Right lobe of liver (tissue), 6 donors: ENCODE data around the gene MED6. TPM values are rescaled to one million over a fixed set of nuclear protein-coding genes. Genes with fewer than 3 reads are reported as not detected.

Source experiments
- ATAC-seq, 4 donors: fragments of 200-7000 bp; cut with Tn5 transposase; one replicate each; pipeline ENCODE4 v1.9.1; 2020; ENCODE audit warnings: mild to moderate bottlenecking in 4 of 4, moderate library complexity in 4 of 4
- DNase-seq, 3 donors: peaks; one replicate each; pipeline ENCODE4 v3.0.0-alpha.2; 2020
- H3K27ac ChIP-seq, 3 donors: fragments of 200-600 bp; one replicate each; pipeline ENCODE4 v1.8.0; 2022
- H3K27me3 ChIP-seq, 2 donors: fragments of 200-600 bp; one replicate each; pipeline ENCODE4 v1.8.0; 2022
- H3K36me3 ChIP-seq, 4 donors: fragments of 200-600 bp; sonication (generic) in 1 of 4; one replicate each; pipeline versions ENCODE4 v1.5.1 to v1.8.0; 2017 to 2022; ENCODE audit warnings: control low read depth in 1 of 4
- H3K4me1 ChIP-seq, 4 donors: fragments of 200-600 bp; sonication (generic) in 1 of 4; one replicate each; pipeline versions ENCODE4 v1.5.1 to v1.8.0; 2017 to 2022; ENCODE audit warnings: control low read depth in 1 of 4
- H3K4me3 ChIP-seq, 3 donors: fragments of 200-600 bp; one replicate each; pipeline ENCODE4 v1.8.0; 2022
- H3K9me3 ChIP-seq, 4 donors: fragments of 200-600 bp; sonication (generic) in 1 of 4; one replicate each; pipeline versions ENCODE4 v1.5.1 to v1.8.0; 2017 to 2022; ENCODE audit warnings: control low read depth in 1 of 4
- POLR2A ChIP-seq: fragments of 450-650 bp; IDR thresholded peaks from one replicate; pipeline ENCODE4 v1.6.1; 2017; ENCODE audit warnings: antibody characterized with exemption, mild to moderate bottlenecking
- WGBS: methylation state at CpG from one replicate; pipeline ENCODE4 v1.1.6; 2018; ENCODE audit warnings: low coverage, low lambda C conversion rate; ENCODE audit not compliant: insufficient coverage; ENCODE audit errors: missing lambda C conversion rate; 5-methylcytosine and 5-hydroxymethylcytosine counted together
- intact Hi-C, 2 donors: fragments of 100-400 bp; cut with DNase I; formaldehyde crosslinking; loops; one replicate each; pipeline versions ENCODE4 v1.11.2 to v1.14.1; 2022
- total RNA-seq, 6 experiments: library from RNA; depleted of rRNA in 2 of 6; stranded (reverse); fragments of >200 nt in 2 of 6; fragmentation: NEBNext Ultra II Directional in 3 of 6; extraction: Animal tissue kit (Norgen Biotek cat#: 25700) in 3 of 6; gene quantifications; one replicate each; pipeline versions ENCODE4 v1.1.0 to v1.2.4, GENCODE V29; 2016 to 2023
- TF ChIP-seq, protein P1 (sequence below), 4 donors: fragments of 200-600 bp in 3 of 4; fragments of 450-650 bp in 1 of 4; IDR thresholded peaks; one replicate each; pipeline versions ENCODE4 v1.5.1 to v1.8.0; 2016 to 2022; ENCODE audit warnings: antibody characterized with exemption in 4 of 4, mild to moderate bottlenecking in 2 of 4
- donor health status: DM: no; HTN: yes; CAD: no.
- donor health status: DM: no; HTN: no; CAD: no.
- donor health status: DM: no; HTN: no; CAD: no.
- donor health status: DM: no; HTN: yes; CAD: no.
- donor health status: DM: no; HTN: yes; CAD: no.

Gene MED6
- total RNA-seq, 6 experiments from 2014 or later = 8.8 to 20.0 (median 13.7) TPM

DNA sequence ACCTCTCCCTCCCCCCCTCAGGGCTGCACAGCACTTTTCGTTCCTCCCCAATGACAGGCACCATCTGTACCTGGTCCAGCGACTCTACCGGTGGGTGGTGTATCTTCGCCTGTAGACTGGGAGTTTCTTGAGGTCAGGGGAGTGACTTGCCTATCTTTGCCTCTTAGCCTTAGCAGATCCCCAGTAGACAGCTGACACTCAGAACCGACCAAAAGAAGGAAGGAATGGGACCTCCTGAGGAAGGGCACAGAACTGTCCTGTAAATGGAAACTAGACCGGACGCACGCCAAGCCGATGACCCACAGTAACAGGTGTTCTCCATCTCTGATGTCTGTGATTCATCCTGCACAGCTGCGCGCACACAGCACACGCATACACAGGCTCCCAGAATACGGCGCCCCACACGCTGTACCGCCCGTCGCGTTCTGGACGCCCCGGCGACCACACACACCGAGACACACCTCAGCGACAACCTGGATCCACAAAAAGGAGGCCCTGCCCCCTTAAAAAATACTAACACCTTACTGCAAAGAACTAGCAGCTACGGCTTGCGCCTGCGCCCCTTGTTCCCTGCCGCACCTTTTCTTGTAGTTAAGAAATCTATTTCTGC is 40.6 kb upstream of the MED6 start:
- H3K4me1 ChIP-seq = peaks cover 0 to 9% (median 0%) of the 10 kb centered on the region in 4 donors
- no peaks in the 10 kb centered on the region for H3K27me3 ChIP-seq
- H3K27ac ChIP-seq = no peak overlapping the region
- intact Hi-C loops = no loop called here
- 1% methylated on average over 21 of the region's 28 CpGs for WGBS
- TF ChIP-seq, protein P1, sequence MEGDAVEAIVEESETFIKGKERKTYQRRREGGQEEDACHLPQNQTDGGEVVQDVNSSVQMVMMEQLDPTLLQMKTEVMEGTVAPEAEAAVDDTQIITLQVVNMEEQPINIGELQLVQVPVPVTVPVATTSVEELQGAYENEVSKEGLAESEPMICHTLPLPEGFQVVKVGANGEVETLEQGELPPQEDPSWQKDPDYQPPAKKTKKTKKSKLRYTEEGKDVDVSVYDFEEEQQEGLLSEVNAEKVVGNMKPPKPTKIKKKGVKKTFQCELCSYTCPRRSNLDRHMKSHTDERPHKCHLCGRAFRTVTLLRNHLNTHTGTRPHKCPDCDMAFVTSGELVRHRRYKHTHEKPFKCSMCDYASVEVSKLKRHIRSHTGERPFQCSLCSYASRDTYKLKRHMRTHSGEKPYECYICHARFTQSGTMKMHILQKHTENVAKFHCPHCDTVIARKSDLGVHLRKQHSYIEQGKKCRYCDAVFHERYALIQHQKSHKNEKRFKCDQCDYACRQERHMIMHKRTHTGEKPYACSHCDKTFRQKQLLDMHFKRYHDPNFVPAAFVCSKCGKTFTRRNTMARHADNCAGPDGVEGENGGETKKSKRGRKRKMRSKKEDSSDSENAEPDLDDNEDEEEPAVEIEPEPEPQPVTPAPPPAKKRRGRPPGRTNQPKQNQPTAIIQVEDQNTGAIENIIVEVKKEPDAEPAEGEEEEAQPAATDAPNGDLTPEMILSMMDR (IDR thresholded peaks at IDR 0.05) = no peak
- TF ChIP-seq POLR2A = no peak
- DNase-seq (peak in 1 of 3 donors; percentile 37), ATAC-seq (peak; percentile 50 to 82 (median 64))
- H3K9me3 ChIP-seq = no peaks in the 10 kb centered on the region
- H3K36me3 ChIP-seq = no peaks in the 10 kb centered on the region
- H3K4me3 ChIP-seq = peak overlapping the region; percentile 46 to 60 (median 50)

DNA sequence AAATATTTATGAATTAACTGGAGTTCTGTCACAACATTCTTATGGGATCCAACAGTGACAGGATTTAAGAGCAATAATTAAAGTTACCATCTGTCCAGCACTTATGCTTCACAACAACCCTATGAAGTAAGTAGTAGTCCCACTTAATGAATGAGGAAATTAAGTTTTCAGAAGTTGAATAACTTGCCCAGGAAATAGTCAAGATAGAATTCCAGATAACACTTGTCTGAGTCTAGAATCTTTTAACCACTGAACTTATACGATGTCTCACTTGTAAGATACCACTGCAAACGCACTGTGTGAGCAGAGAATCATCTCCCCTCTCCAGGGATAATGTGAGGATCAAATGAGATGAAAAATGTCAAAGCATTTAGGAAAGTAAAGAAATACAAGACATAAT is 38.0 kb upstream of the MED6 start:
- DNase-seq = no peak
- Histone ChIP-seq H3K27me3 (no peaks in the 10 kb centered on the region), H3K9me3 (no peaks in the 10 kb centered on the region), H3K4me3 (no peak overlapping the region), H3K27ac (no peak overlapping the region), H3K36me3 (no peaks in the 10 kb centered on the region), H3K4me1 (peaks cover 0 to 9% (median 0%) of the 10 kb centered on the region in 4 donors)
- intact Hi-C loops = loop anchor here (10.0 kb wide), 2 partner anchors 66 to 176 kb away; no protein-coding TSS in a partner anchor
- no peak for ATAC-seq
- TF ChIP-seq, protein P1 (IDR thresholded peaks at IDR 0.05) = no peak
- no peak for TF ChIP-seq POLR2A
- 53% methylated on average over 2 of the region's 2 CpGs for WGBS

DNA sequence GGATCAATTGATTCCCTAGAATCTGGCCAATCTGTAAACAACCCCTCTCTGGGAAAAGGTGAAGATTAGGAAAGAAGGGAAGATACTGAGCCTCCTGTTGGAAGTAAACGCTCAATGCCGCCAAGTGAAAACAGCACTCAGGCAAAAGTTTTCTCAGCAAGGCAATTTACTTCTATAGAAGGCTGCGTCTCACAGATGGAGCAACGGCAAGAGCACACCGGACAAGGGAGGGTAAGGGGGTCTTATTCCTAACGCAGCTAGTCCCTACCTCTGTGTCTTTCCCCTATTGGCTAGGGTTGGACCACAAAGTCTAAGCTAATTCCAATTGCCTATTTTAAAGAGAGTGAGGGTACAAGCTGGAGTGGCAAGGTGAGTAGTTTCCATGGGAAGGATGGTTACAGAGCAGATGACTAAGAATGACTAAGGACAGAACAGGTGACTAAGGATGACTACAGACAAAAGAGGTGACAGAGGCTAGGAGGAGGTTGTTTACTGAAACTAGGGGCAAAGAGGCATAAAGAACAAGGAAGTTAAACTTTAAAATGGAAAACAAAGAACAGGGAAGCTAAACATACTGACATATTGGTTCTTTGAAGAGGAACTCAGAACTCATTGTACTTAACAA is 35.6 kb upstream of the MED6 start:
- ATAC-seq (peak in 1 of 4 donors; percentile 7), DNase-seq (no peak)
- no peaks in the 10 kb centered on the region for H3K36me3 ChIP-seq
- TF ChIP-seq, protein P1 (IDR thresholded peaks at IDR 0.05) = no peak
- TF ChIP-seq POLR2A = no peak
- WGBS = 92% methylated on average over 6 of the region's 6 CpGs
- intact Hi-C loops = loop anchor here (10.0 kb wide), 2 partner anchors 69 to 179 kb away; no protein-coding TSS in a partner anchor
- no peak overlapping the region for H3K4me3 ChIP-seq
- H3K4me1 ChIP-seq = peaks cover 0 to 4% (median 0%) of the 10 kb centered on the region in 4 donors
- H3K27me3 ChIP-seq = no peaks in the 10 kb centered on the region
- H3K27ac ChIP-seq = no peak overlapping the region
- H3K9me3 ChIP-seq = no peaks in the 10 kb centered on the region

DNA sequence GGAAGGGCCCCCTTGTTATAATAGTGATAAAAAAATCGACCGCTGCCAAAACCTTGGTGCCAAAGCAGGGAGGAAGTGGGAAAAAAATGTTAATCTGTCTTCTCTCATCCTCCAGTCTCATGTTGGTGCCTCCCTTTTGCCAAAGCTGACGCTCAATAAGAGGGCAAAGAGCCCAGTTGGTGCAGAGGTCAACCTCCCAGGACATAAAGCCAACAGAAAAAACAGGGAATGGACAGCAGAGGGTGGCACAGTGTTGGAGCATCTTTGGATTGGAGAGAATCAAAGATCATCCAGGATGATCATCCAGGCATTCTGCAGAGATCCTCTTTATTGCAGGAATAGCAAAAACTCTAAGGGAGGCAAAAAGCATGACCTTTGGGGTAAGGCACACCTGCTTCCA is 31.5 kb upstream of the MED6 start:
- DNase-seq (peak; percentile 50 to 76 (median 62)), ATAC-seq (peak; percentile 99 to 100 (median 99))
- WGBS = 0% methylated on average over 3 of the region's 3 CpGs
- H3K27me3 ChIP-seq = no peaks in the 10 kb centered on the region
- no peaks in the 10 kb centered on the region for H3K4me1 ChIP-seq
- no peaks in the 10 kb centered on the region for H3K36me3 ChIP-seq
- intact Hi-C loops = loop anchor here (10.0 kb wide), 2 partner anchors 73 to 183 kb away; no protein-coding TSS in a partner anchor
- H3K4me3 ChIP-seq = no peak overlapping the region
- peaks cover 0 to 10% (median 0%) of the 10 kb centered on the region in 4 donors for H3K9me3 ChIP-seq
- TF ChIP-seq POLR2A = no peak
- TF ChIP-seq, protein P1 (IDR thresholded peaks at IDR 0.05) = peak; percentile 41 to 68 (median 50)
- no peak overlapping the region for H3K27ac ChIP-seq
